Panc1 (cell line): Measurements from ENCODE around the gene CDK5R1. TPM values are rescaled to one million over a fixed set of nuclear protein-coding genes. Genes with fewer than 3 reads are reported as not detected.

Source experiments
- ATAC-seq: fragments of 200-7000 bp; cut with Tn5 transposase; 2 replicates; pipeline ENCODE4 v1.9.1; 2020; ENCODE audit warnings: mild to moderate bottlenecking, moderate library complexity
- BruUV-seq: library from RNA; stranded (reverse); fragments of 400-500 nt; replicated peaks from 2 replicates; lab custom pipeline; 2021; lab: Mats Ljungman, UMichigan
- CTCF ChIA-PET: fragments of 300-600 bp; sonication (Branson Sonifier 250); formaldehyde crosslinking; loops from one replicate; lab custom pipeline; 2022; ENCODE audit warnings: antibody characterized with exemption; lab: Charles Lee
- POLR2A ChIA-PET: fragments of 300-600 bp; sonication (Branson Sonifier 250); formaldehyde crosslinking; loops from one replicate; lab custom pipeline; 2022; ENCODE audit warnings: antibody characterized with exemption; lab: Charles Lee
- DNase-seq: peaks from one replicate; pipeline ENCODE4 v3.0.0-alpha.2; 2010; ENCODE audit warnings: low read depth, low spot score
- H3K27ac ChIP-seq: 2 replicates; pipeline ENCODE4 v1.5.1; 2011; ENCODE audit warnings: mild to moderate bottlenecking, low read length, inconsistent platforms
- H3K27me3 ChIP-seq: fragments of 200-500 bp; sonication (Bioruptor generic); 2 replicates; pipeline ENCODE4 v1.6.0; 2014; ENCODE audit warnings: low read length, inconsistent platforms; ENCODE audit not compliant: control insufficient read depth, insufficient read depth
- H3K36me3 ChIP-seq: fragments of 200-500 bp; sonication (Bioruptor generic); 2 replicates; pipeline ENCODE4 v1.5.1; 2014; ENCODE audit warnings: inconsistent platforms, mild to moderate bottlenecking, low read length, moderate library complexity; ENCODE audit not compliant: control insufficient read depth, insufficient read depth
- H3K4me1 ChIP-seq: 2 replicates; pipeline ENCODE4 v1.5.1; 2011; ENCODE audit warnings: inconsistent platforms, mild to moderate bottlenecking, low read length, moderate library complexity; ENCODE audit not compliant: control insufficient read depth, insufficient read depth
- H3K4me3 ChIP-seq, 2 experiments: 2 replicates each; pipeline ENCODE4 v1.5.1; 2011 to 2012; ENCODE audit warnings: low read depth in 2 of 2, low read length in 2 of 2, mild to moderate bottlenecking in 2 of 2, inconsistent platforms in 1 of 2, moderate library complexity in 1 of 2
- H3K9me3 ChIP-seq: fragments of 200-500 bp; sonication (Bioruptor generic); 2 replicates; pipeline ENCODE4 v1.5.1; 2014; ENCODE audit warnings: low read depth, mild to moderate bottlenecking, inconsistent platforms, low read length, moderate library complexity; ENCODE audit not compliant: control insufficient read depth, insufficient read depth
- CTCF ChIP-seq: fragments of 450-650 bp; IDR thresholded peaks from 2 replicates; pipeline ENCODE4 v1.5.1; 2017; ENCODE audit warnings: mild to moderate bottlenecking
- POLR2AphosphoS5 ChIP-seq: IDR thresholded peaks from 2 replicates; pipeline ENCODE4 v1.6.1; 2012; ENCODE audit warnings: mild to moderate bottlenecking, low read depth, low read length, moderate library complexity
- REST ChIP-seq, 2 experiments: IDR thresholded peaks; 2 replicates each; pipeline ENCODE4 v1.6.1; 2011 to 2012; ENCODE audit warnings: low read depth in 2 of 2, control low read depth in 1 of 2, low read length in 1 of 2, mild to moderate bottlenecking in 1 of 2, moderate library complexity in 1 of 2; ENCODE audit not compliant: insufficient read depth in 1 of 2
- SIN3A ChIP-seq: IDR thresholded peaks from 2 replicates; pipeline ENCODE4 v1.6.1; 2012; ENCODE audit warnings: low read depth, mild to moderate bottlenecking, low read length, moderate library complexity, borderline replicate concordance; ENCODE audit not compliant: insufficient read depth
- TCF7L2 ChIP-seq: IDR thresholded peaks from 2 replicates; pipeline ENCODE4 v1.6.1; 2011; ENCODE audit warnings: mild to moderate bottlenecking, low read depth, low read length, inconsistent platforms
- in situ Hi-C: cut with HindIII; loops from 2 replicates; pipeline ENCODE4 v1.10.0; 2016; ENCODE audit warnings: low sequenced_read_pairs, low pct_unique_long_range_greater_than_20kb
- intact Hi-C: fragments of 100-400 bp; cut with micrococcal nuclease; formaldehyde crosslinking; loops from one replicate; pipeline ENCODE4 v1.10.0; 2022; ENCODE audit not compliant: unreplicated experiment
- total RNA-seq: library from RNA; stranded (reverse); gene quantifications from one replicate; pipeline ENCODE4 v1.2.1, GENCODE V29; 2021; ENCODE audit not compliant: unreplicated experiment

CDK5R1 gene
- total RNA-seq, 1 experiment from 2014 or later = 7.9 TPM

- POLR2A ChIA-PET = no interaction called here
- in situ Hi-C loops = no loop called here
- peaks cover 36% of the 10 kb centered on the region for H3K36me3 ChIP-seq
- ATAC-seq (no peak), DNase-seq (no peak)
- intact Hi-C loops = no loop called here
- BruUV-seq = no TSS peak
- CTCF ChIA-PET = no interaction called here
- no peaks in the 10 kb centered on the region for H3K9me3 ChIP-seq
- TF ChIP-seq TCF7L2 (no peak), REST (IDR thresholded peaks at IDR 0.05; ENCODE audit: insufficient read depth in 1 of 2, low read depth in 2 of 2, low read length in 1 of 2) (no peak), SIN3A (no peak), POLR2AphosphoS5 (no peak), CTCF (no peak)
- H3K4me3 ChIP-seq = no peak overlapping the region
- H3K27ac ChIP-seq = no peak overlapping the region
- H3K27me3 ChIP-seq = no peaks in the 10 kb centered on the region
- no peaks in the 10 kb centered on the region for H3K4me1 ChIP-seq
Measured at GRCh38 chr17:32458371-32458770, 28.4 kb upstream of the CDK5R1 start.

GRCh38 chr17:32460054-32460453 lies 26.7 kb upstream of the CDK5R1 start:
- no peak for ATAC-seq
- CTCF ChIA-PET = no interaction called here
- Histone ChIP-seq H3K4me3 (no peak overlapping the region), H3K27ac (no peak overlapping the region), H3K27me3 (no peaks in the 10 kb centered on the region), H3K36me3 (peaks cover 34% of the 10 kb centered on the region), H3K4me1 (no peaks in the 10 kb centered on the region), H3K9me3 (no peaks in the 10 kb centered on the region)
- no peak for DNase-seq
- in situ Hi-C loops (no loop called here), intact Hi-C loops (no loop called here)
- BruUV-seq = no TSS peak
- TF ChIP-seq TCF7L2 (no peak), CTCF (no peak), REST (IDR thresholded peaks at IDR 0.05; ENCODE audit: insufficient read depth in 1 of 2, low read depth in 2 of 2, low read length in 1 of 2) (no peak), POLR2AphosphoS5 (no peak), SIN3A (no peak)
- POLR2A ChIA-PET = no interaction called here
